Measurements from ENCODE around the gene ILF3. TPM values are rescaled to one million over a fixed set of nuclear protein-coding genes. Genes with fewer than 3 reads are reported as not detected.
A peak's percentile ranks its signal among the peaks of the same experiment; 100 is the strongest.

ILF3 gene
- total RNA-seq, 2 experiments from 2014 or later, result 355 to 357 TPM

- POLR2A ChIA-PET, result interaction anchor here (0.8 kb wide), 1 partner anchor 9 kb away, joined by 3 read pairs; no protein-coding TSS in a partner anchor
- no peaks in the 10 kb centered on the region for H3K9me3 Mint-ChIP-seq
- DNase-seq, result no peak
- CTCF ChIA-PET, result interaction anchor here (1.0 to 1.7 kb wide), 2 partner anchors 9 to 127 kb away, joined by 3 to 4 read pairs; no protein-coding TSS in a partner anchor
- intact Hi-C loops (cut with micrococcal nuclease), result no loop called here
- no peaks in the 10 kb centered on the region for H3K27me3 Mint-ChIP-seq
- H3K36me3 Mint-ChIP-seq, result peaks cover 16% of the 10 kb centered on the region
- H3K4me1 Mint-ChIP-seq (ENCODE audit: low read depth), result no peaks in the 10 kb centered on the region
- H3K27ac Mint-ChIP-seq, result no peak overlapping the region
- H3K4me3 Mint-ChIP-seq, result no peak overlapping the region
These were observed 54.1 kb downstream of the ILF3 start for GRCh38 chr19:10708291-10708690.

GRCh38 chr19:10712045-10712444 lies 57.9 kb downstream of the ILF3 start:
- intact Hi-C loops (cut with micrococcal nuclease), result no loop called here
- Mint-ChIP-seq H3K4me1 (ENCODE audit: low read depth) (peaks cover 1% of the 10 kb centered on the region), H3K36me3 (peaks cover 17% of the 10 kb centered on the region), H3K4me3 (no peak overlapping the region), H3K27me3 (no peaks in the 10 kb centered on the region), H3K9me3 (no peaks in the 10 kb centered on the region), H3K27ac (no peak overlapping the region)
- DNase-seq, result no peak
- ChIA-PET POLR2A (no interaction called here), CTCF (interaction anchor here (0.8 to 1.3 kb wide), 2 partner anchors 19 to 131 kb away, joined by 3 read pairs; no protein-coding TSS in a partner anchor)

GRCh38 chr19:10712754-10713153 lies 58.6 kb downstream of the ILF3 start:
- CTCF ChIA-PET, result interaction anchor here (1.3 kb wide), 1 partner anchor 146 kb away, joined by 4 read pairs; no protein-coding TSS in a partner anchor
- H3K36me3 Mint-ChIP-seq, result peaks cover 14% of the 10 kb centered on the region
- intact Hi-C loops (cut with micrococcal nuclease), result no loop called here
- H3K4me3 Mint-ChIP-seq, result no peak overlapping the region
- POLR2A ChIA-PET, result no interaction called here
- DNase-seq, result no peak
- H3K9me3 Mint-ChIP-seq, result no peaks in the 10 kb centered on the region
- no peak overlapping the region for H3K27ac Mint-ChIP-seq
- peaks cover 4% of the 10 kb centered on the region for H3K4me1 Mint-ChIP-seq (ENCODE audit: low read depth)
- H3K27me3 Mint-ChIP-seq, result no peaks in the 10 kb centered on the region

GRCh38 chr19:10713317-10713716 lies 59.2 kb downstream of the ILF3 start:
- Mint-ChIP-seq H3K27me3 (no peaks in the 10 kb centered on the region), H3K4me1 (ENCODE audit: low read depth) (peaks cover 4% of the 10 kb centered on the region), H3K4me3 (no peak overlapping the region), H3K9me3 (no peaks in the 10 kb centered on the region), H3K36me3 (peaks cover 13% of the 10 kb centered on the region), H3K27ac (no peak overlapping the region)
- intact Hi-C loops (cut with micrococcal nuclease), result no loop called here
- POLR2A ChIA-PET, result no interaction called here
- DNase-seq, result no peak
- CTCF ChIA-PET, result interaction anchor here (1.3 kb wide), 1 partner anchor 145 kb away, joined by 4 read pairs; no protein-coding TSS in a partner anchor

- H3K27ac Mint-ChIP-seq, result peak overlapping the region; percentile 85
- ChIA-PET CTCF (interaction anchor here (0.6 to 8.6 kb wide), 37 partner anchors 9 to 328 kb away, joined by 3 to 208 read pairs (median 7); partner anchors contain the start of genes CARM1, QTRT1, S1PR5 and TMED1), POLR2A (interaction anchor here (0.9 to 3.1 kb wide), 8 partner anchors 8 to 149 kb away, joined by 3 to 13 read pairs (median 6); partner anchors contain the start of genes QTRT1 and TMED1)
- H3K36me3 Mint-ChIP-seq, result peaks cover 7% of the 10 kb centered on the region
- DNase-seq, result no peak
- intact Hi-C loops (cut with micrococcal nuclease), result loop anchor here (1.0 to 5.0 kb wide), 7 partner anchors 42 to 375 kb away; partner anchors contain the start of genes TIMM29, TMED1 and YIPF2
- H3K9me3 Mint-ChIP-seq, result no peaks in the 10 kb centered on the region
- H3K27me3 Mint-ChIP-seq, result no peaks in the 10 kb centered on the region
- H3K4me1 Mint-ChIP-seq (ENCODE audit: low read depth), result peaks cover 30% of the 10 kb centered on the region
- peak overlapping the region; percentile 76 for H3K4me3 Mint-ChIP-seq
These were observed 62.9 kb downstream of the ILF3 start for GRCh38 chr19:10717054-10717355.

GRCh38 chr19:10717356-10718204 lies 63.4 kb downstream of the ILF3 start, which contains the start of gene DNM2:
DNM2 (plus strand) TSS chr19:10718079; CDS start chr19:10718243, 164 bp downstream.
- H3K4me3 Mint-ChIP-seq, result peak within 1 kb of the TSS; percentile 95
- H3K27me3 Mint-ChIP-seq, result no peaks in the 10 kb centered on the region
- H3K4me1 Mint-ChIP-seq (ENCODE audit: low read depth), result peaks cover 30% of the 10 kb centered on the region
- POLR2A ChIA-PET, result interaction anchor here (0.9 to 3.1 kb wide), 11 partner anchors 9 to 150 kb away, joined by 3 to 13 read pairs (median 4); partner anchors contain the start of genes QTRT1 and TMED1
- intact Hi-C loops (cut with micrococcal nuclease), result loop anchor here (1.0 to 5.0 kb wide), 7 partner anchors 42 to 375 kb away; partner anchors contain the start of genes TIMM29, TMED1 and YIPF2
- peaks cover 4% of the 10 kb centered on the region for H3K36me3 Mint-ChIP-seq
- peak; percentile 99 for DNase-seq
- no peaks in the 10 kb centered on the region for H3K9me3 Mint-ChIP-seq
- peak within 1 kb of the TSS; percentile 85 for H3K27ac Mint-ChIP-seq
- CTCF ChIA-PET, result interaction anchor here (0.6 to 8.6 kb wide), 46 partner anchors 9 to 329 kb away, joined by 3 to 208 read pairs (median 4); partner anchors contain the start of genes CARM1, QTRT1, S1PR5 and TMED1

- peak; percentile 66 for DNase-seq
- intact Hi-C loops (cut with micrococcal nuclease), result loop anchor here (5.0 kb wide), 1 partner anchor 374 kb away; no protein-coding TSS in a partner anchor
- H3K9me3 Mint-ChIP-seq, result no peaks in the 10 kb centered on the region
- peaks cover 30% of the 10 kb centered on the region for H3K4me1 Mint-ChIP-seq (ENCODE audit: low read depth)
- peaks cover 4% of the 10 kb centered on the region for H3K36me3 Mint-ChIP-seq
- CTCF ChIA-PET, result interaction anchor here (0.7 to 8.6 kb wide), 37 partner anchors 10 to 330 kb away, joined by 3 to 208 read pairs (median 7); partner anchors contain the start of genes CARM1, QTRT1 and TMED1
- peak overlapping the region; percentile 85 for H3K27ac Mint-ChIP-seq
- peak overlapping the region; percentile 95 for H3K4me3 Mint-ChIP-seq
- POLR2A ChIA-PET, result interaction anchor here (0.9 to 3.1 kb wide), 9 partner anchors 13 to 151 kb away, joined by 3 to 13 read pairs (median 5); partner anchors contain the start of genes QTRT1 and TMED1
- no peaks in the 10 kb centered on the region for H3K27me3 Mint-ChIP-seq
These were observed 64.4 kb downstream of the ILF3 start for GRCh38 chr19:10718205-10719196.

GRCh38 chr19:10719466-10719961 lies 65.4 kb downstream of the ILF3 start:
- Mint-ChIP-seq H3K9me3 (no peaks in the 10 kb centered on the region), H3K4me3 (peak overlapping the region; percentile 95), H3K36me3 (peaks cover 2% of the 10 kb centered on the region), H3K27ac (peak overlapping the region; percentile 83), H3K4me1 (ENCODE audit: low read depth) (peaks cover 36% of the 10 kb centered on the region), H3K27me3 (no peaks in the 10 kb centered on the region)
- CTCF ChIA-PET, result interaction anchor here (1.2 to 8.6 kb wide), 10 partner anchors 11 to 152 kb away, joined by 3 to 208 read pairs (median 30); partner anchors contain the start of genes CARM1, QTRT1 and TMED1
- intact Hi-C loops (cut with micrococcal nuclease), result loop anchor here (5.0 kb wide), 1 partner anchor 373 kb away; no protein-coding TSS in a partner anchor
- POLR2A ChIA-PET, result interaction anchor here (0.6 to 2.8 kb wide), 3 partner anchors 12 to 219 kb away, joined by 3 to 13 read pairs (median 5); partner anchors contain the start of gene QTRT1
- no peak for DNase-seq

- Mint-ChIP-seq H3K4me1 (ENCODE audit: low read depth) (peaks cover 36% of the 10 kb centered on the region), H3K9me3 (no peaks in the 10 kb centered on the region), H3K36me3 (peaks cover 2% of the 10 kb centered on the region), H3K27me3 (no peaks in the 10 kb centered on the region), H3K4me3 (no peak overlapping the region), H3K27ac (peak overlapping the region; percentile 8)
- intact Hi-C loops (cut with micrococcal nuclease), result no loop called here
- CTCF ChIA-PET, result interaction anchor here (1.3 to 8.6 kb wide), 4 partner anchors 22 to 144 kb away, joined by 3 to 208 read pairs (median 24); no protein-coding TSS in a partner anchor
- no peak for DNase-seq
- POLR2A ChIA-PET, result no interaction called here
These were observed 66.5 kb downstream of the ILF3 start for GRCh38 chr19:10720607-10721125.

GRCh38 chr19:10723591-10723990 lies 69.4 kb downstream of the ILF3 start:
- H3K27ac Mint-ChIP-seq, result no peak overlapping the region
- no peak overlapping the region for H3K4me3 Mint-ChIP-seq
- no peaks in the 10 kb centered on the region for H3K27me3 Mint-ChIP-seq

More at GRCh38 chr19:10723591-10723990, 69.4 kb downstream of the ILF3 start:
- Mint-ChIP-seq H3K9me3 (no peaks in the 10 kb centered on the region), H3K4me1 (ENCODE audit: low read depth) (peaks cover 48% of the 10 kb centered on the region), H3K36me3 (peaks cover 12% of the 10 kb centered on the region)
- intact Hi-C loops (cut with micrococcal nuclease), result no loop called here
- no peak for DNase-seq
- ChIA-PET CTCF (interaction anchor here (0.6 to 1.7 kb wide), 3 partner anchors 23 to 141 kb away, joined by 3 to 7 read pairs (median 3); no protein-coding TSS in a partner anchor), POLR2A (no interaction called here)
